H1 (cell line): Measurements from ENCODE around the gene MALSU1.

Source experiments
- BCL11A ChIP-seq, 2 experiments: IDR thresholded peaks; one replicate each; pipeline ENCODE4 v1.6.1; 2011; ENCODE audit warnings: low read depth in 2 of 2, low read length in 2 of 2, mild to moderate bottlenecking in 2 of 2
- CTCF ChIP-seq, 3 experiments: IDR thresholded peaks; 1 replicate in 2 of 3; 2 replicates in 1 of 3; pipeline versions ENCODE4 v1.5.1 to v1.6.1; 2011; ENCODE audit warnings: low read length in 3 of 3, mild to moderate bottlenecking in 3 of 3, inconsistent platforms in 2 of 3, low read depth in 1 of 3, moderate library complexity in 1 of 3; ENCODE audit not compliant: insufficient read depth in 1 of 3; ENCODE audit errors: control extremely low read depth in 1 of 3
- EGR1 ChIP-seq: IDR thresholded peaks from 2 replicates; pipeline ENCODE4 v1.6.1; 2011; ENCODE audit warnings: low read depth, low read length, borderline replicate concordance
- EP300 ChIP-seq, 2 experiments: IDR thresholded peaks; 1 replicate in 1 of 2; 2 replicates in 1 of 2; pipeline ENCODE4 v1.6.1; 2011 to 2012; ENCODE audit warnings: low read depth in 2 of 2, low read length in 2 of 2, mild to moderate bottlenecking in 2 of 2, borderline replicate concordance in 1 of 2, inconsistent platforms in 1 of 2, moderate library complexity in 1 of 2
- EZH2 ChIP-seq: fragments of 200-600 bp; sonication (generic); IDR thresholded peaks from 2 replicates; pipeline ENCODE4 v1.7.1; 2012; ENCODE audit warnings: low read depth, mild to moderate bottlenecking, moderate library complexity, low read length, inconsistent platforms; ENCODE audit not compliant: severe bottlenecking
- GABPA ChIP-seq: IDR thresholded peaks from 2 replicates; pipeline ENCODE4 v1.6.1; 2011; ENCODE audit warnings: mild to moderate bottlenecking, low read length, moderate library complexity, borderline replicate concordance; ENCODE audit not compliant: insufficient read depth
- JUND ChIP-seq: IDR thresholded peaks from 2 replicates; pipeline ENCODE4 v1.6.1; 2011; ENCODE audit warnings: mild to moderate bottlenecking, improper control_type of control experiment, low read length
- POLR2A ChIP-seq, 2 experiments: IDR thresholded peaks; 1 replicate in 1 of 2; 2 replicates in 1 of 2; pipeline ENCODE4 v1.6.1; 2011; ENCODE audit warnings: low read depth in 2 of 2, low read length in 2 of 2, mild to moderate bottlenecking in 2 of 2; ENCODE audit errors: control extremely low read depth in 1 of 2
- POLR2AphosphoS5 ChIP-seq: IDR thresholded peaks from 2 replicates; pipeline ENCODE4 v1.6.1; 2011; ENCODE audit warnings: low read depth, low read length
- RAD21 ChIP-seq, 2 experiments: IDR thresholded peaks in 1 of 2; conservative IDR thresholded peaks in 1 of 2; 2 replicates each; pipeline ENCODE4 v1.6.1; 2011; ENCODE audit warnings: low read depth in 2 of 2, low read length in 2 of 2, improper control_type of control experiment in 1 of 2, inconsistent platforms in 1 of 2, mild to moderate bottlenecking in 1 of 2, moderate library complexity in 1 of 2
- SIN3A ChIP-seq, 2 experiments: IDR thresholded peaks in 1 of 2; conservative IDR thresholded peaks in 1 of 2; 2 replicates each; pipeline ENCODE4 v1.6.1; 2011 to 2012; ENCODE audit warnings: low read length in 2 of 2, improper control_type of control experiment in 1 of 2, low read depth in 1 of 2, mild to moderate bottlenecking in 1 of 2
- TAF1 ChIP-seq: IDR thresholded peaks from 2 replicates; pipeline ENCODE4 v1.6.1; 2011; ENCODE audit warnings: mild to moderate bottlenecking, low read depth, low read length
- YY1 ChIP-seq: IDR thresholded peaks from 2 replicates; pipeline ENCODE4 v1.6.1; 2011; ENCODE audit warnings: low read depth, mild to moderate bottlenecking, low read length
- TF ChIP-seq, protein P1 (sequence below): IDR thresholded peaks from 2 replicates; pipeline ENCODE4 v1.6.1; 2012; ENCODE audit warnings: inconsistent platforms

GRCh38 chr7:23336799-23337283 is 37.7 kb downstream of the MALSU1 start:
- no peak for TF ChIP-seq CTCF (IDR thresholded peaks at IDR 0.05; ENCODE audit: control extremely low read depth in 1 of 3, insufficient read depth in 1 of 3, low read depth in 1 of 3, low read length in 3 of 3)
- TF ChIP-seq POLR2AphosphoS5, result no peak
- TF ChIP-seq YY1, result no peak
- TF ChIP-seq EZH2, result no peak
- TF ChIP-seq JUND, result no peak
- no peak for TF ChIP-seq EP300 (IDR thresholded peaks at IDR 0.05; ENCODE audit: borderline replicate concordance in 1 of 2, low read depth in 2 of 2, low read length in 2 of 2)
- TF ChIP-seq EGR1, result no peak
- no peak for TF ChIP-seq POLR2A (IDR thresholded peaks at IDR 0.05; ENCODE audit: control extremely low read depth in 1 of 2, low read depth in 2 of 2, low read length in 2 of 2)
- TF ChIP-seq RAD21 (IDR thresholded peaks at IDR 0.05 in 1 of 2, conservative IDR thresholded peaks at IDR 0.05 in 1 of 2; ENCODE audit: low read depth in 2 of 2, low read length in 2 of 2), result no peak
- no peak for TF ChIP-seq GABPA
- no peak for TF ChIP-seq BCL11A (IDR thresholded peaks at IDR 0.05; ENCODE audit: low read depth in 2 of 2, low read length in 2 of 2)
- no peak for TF ChIP-seq TAF1
- TF ChIP-seq, protein P1, sequence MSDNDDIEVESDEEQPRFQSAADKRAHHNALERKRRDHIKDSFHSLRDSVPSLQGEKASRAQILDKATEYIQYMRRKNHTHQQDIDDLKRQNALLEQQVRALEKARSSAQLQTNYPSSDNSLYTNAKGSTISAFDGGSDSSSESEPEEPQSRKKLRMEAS, result no peak
- TF ChIP-seq SIN3A (conservative IDR thresholded peaks at IDR 0.05 in 1 of 2, IDR thresholded peaks at IDR 0.05 in 1 of 2; ENCODE audit: low read depth in 1 of 2, low read length in 2 of 2), result no peak
